GM23338 (cell line): Measurements from ENCODE around the gene ISCU. TPM values are rescaled to one million over a fixed set of nuclear protein-coding genes. Genes with fewer than 3 reads are reported as not detected.

Source experiments
- ATAC-seq: fragments of 200-7000 bp; cut with Tn5 transposase; 3 replicates; pipeline ENCODE4 v1.9.1; 2020
- DNase-seq: peaks from one replicate; pipeline ENCODE4 v3.0.0-alpha.2; 2015; ENCODE audit warnings: low spot score
- H2AFZ ChIP-seq: fragments of 200-600 bp; sonication (generic); 2 replicates; pipeline ENCODE4 v1.8.0; 2016; ENCODE audit warnings: antibody characterized with exemption, mild to moderate bottlenecking, moderate library complexity
- H3F3A ChIP-seq: fragments of 200-600 bp; sonication (generic); replicated peaks from 2 replicates; pipeline ENCODE4 v1.8.0; 2017; ENCODE audit warnings: antibody characterized with exemption, mixed run types, low read depth
- H3K27ac ChIP-seq: fragments of 200-600 bp; sonication (generic); 2 replicates; pipeline ENCODE4 v1.6.1; 2016; ENCODE audit warnings: low read depth
- H3K27me3 ChIP-seq: fragments of 200-600 bp; sonication (generic); 2 replicates; pipeline ENCODE4 v1.8.0; 2016; ENCODE audit warnings: mild to moderate bottlenecking, mixed run types, moderate library complexity; ENCODE audit not compliant: insufficient read depth
- H3K36me3 ChIP-seq: fragments of 200-600 bp; sonication (generic); 2 replicates; pipeline ENCODE4 v1.8.0; 2016; ENCODE audit warnings: mild to moderate bottlenecking; ENCODE audit not compliant: insufficient read depth
- H3K4me1 ChIP-seq: fragments of 200-600 bp; sonication (generic); 2 replicates; pipeline ENCODE4 v1.8.0; 2016; ENCODE audit warnings: mild to moderate bottlenecking, moderate library complexity; ENCODE audit not compliant: insufficient read depth
- H3K4me2 ChIP-seq: fragments of 200-600 bp; sonication (generic); 2 replicates; pipeline ENCODE4 v1.7.1; 2017; ENCODE audit warnings: mixed run types
- H3K4me3 ChIP-seq: fragments of 200-600 bp; sonication (generic); 2 replicates; pipeline ENCODE4 v1.6.1; 2016; ENCODE audit warnings: mixed run types
- H3K79me2 ChIP-seq: fragments of 200-600 bp; sonication (generic); replicated peaks from 2 replicates; pipeline ENCODE4 v1.8.0; 2017; ENCODE audit warnings: mild to moderate bottlenecking; ENCODE audit not compliant: insufficient read depth
- H3K9me2 ChIP-seq: fragments of 200-600 bp; sonication (generic); 2 replicates; pipeline ENCODE4 v1.8.0; 2017; ENCODE audit not compliant: insufficient read depth
- H4K20me1 ChIP-seq: fragments of 200-600 bp; sonication (generic); replicated peaks from 2 replicates; pipeline ENCODE4 v1.8.0; 2017; ENCODE audit warnings: mild to moderate bottlenecking; ENCODE audit not compliant: insufficient read depth
- H3K27ac Mint-ChIP-seq: 2 replicates; pipeline ENCODE4 v1.8.0; 2020; ENCODE audit warnings: inconsistent platforms, mild to moderate bottlenecking, moderate library complexity, mixed read lengths
- H3K27me3 Mint-ChIP-seq: 3 replicates; pipeline ENCODE4 v1.8.0; 2022; ENCODE audit warnings: low read depth, mild to moderate bottlenecking, moderate library complexity, mixed read lengths, inconsistent platforms; ENCODE audit not compliant: insufficient read depth, poor library complexity
- H3K36me3 Mint-ChIP-seq: 3 replicates; pipeline ENCODE4 v1.8.0; 2021; ENCODE audit warnings: low read depth, mild to moderate bottlenecking, inconsistent platforms, moderate library complexity, mixed read lengths
- H3K4me1 Mint-ChIP-seq: 3 replicates; pipeline ENCODE4 v1.8.0; 2020; ENCODE audit warnings: mild to moderate bottlenecking, inconsistent platforms, mixed read lengths
- H3K4me3 Mint-ChIP-seq: 3 replicates; pipeline ENCODE4 v1.8.0; 2021; ENCODE audit warnings: moderate library complexity, mild to moderate bottlenecking, inconsistent platforms, mixed read lengths
- H3K9me3 Mint-ChIP-seq: 3 replicates; pipeline ENCODE4 v1.8.0; 2020; ENCODE audit warnings: moderate library complexity, mild to moderate bottlenecking, inconsistent platforms, mixed read lengths
- CREB1 ChIP-seq: fragments of 250-450 bp; sonication (Bioruptor Pico); IDR thresholded peaks from 2 replicates; pipeline ENCODE4 v1.5.0; 2020; ENCODE audit warnings: low read depth, mild to moderate bottlenecking, moderate library complexity
- CTCF ChIP-seq, 2 experiments: fragments of 200-600 bp in 1 of 2; sonication (generic) in 1 of 2; conservative IDR thresholded peaks; 2 replicates each; pipeline versions ENCODE4 v1.5.1 to v1.6.1; 2016 to 2017; ENCODE audit warnings: antibody characterized with exemption in 2 of 2, low read depth in 2 of 2, mild to moderate bottlenecking in 2 of 2, moderate library complexity in 1 of 2
- NANOG ChIP-seq: IDR thresholded peaks from 2 replicates; pipeline ENCODE4 v1.6.1; 2016; ENCODE audit warnings: antibody characterized with exemption, borderline replicate concordance
- POLR2AphosphoS5 ChIP-seq: IDR thresholded peaks from 2 replicates; pipeline ENCODE4 v1.6.1; 2016; ENCODE audit warnings: antibody characterized with exemption, low read depth
- REST ChIP-seq: IDR thresholded peaks from one replicate; pipeline ENCODE4 v1.6.1; 2018; ENCODE audit warnings: antibody characterized with exemption; ENCODE audit not compliant: unreplicated experiment
- ZNF462 ChIP-seq: fragments of 250-450 bp; sonication (Bioruptor Pico); IDR thresholded peaks from 2 replicates; pipeline ENCODE4 v1.5.0; 2020; ENCODE audit warnings: mild to moderate bottlenecking, moderate library complexity
- polyA plus RNA-seq: library from polyadenylated mRNA; unstranded; fragments of >200 nt; fragmentation: Nextera tagmentation; extraction: Ambion mirVana; gene quantifications from 2 replicates; pipeline ENCODE4 v1.2.1, GENCODE V29; 2016
- total RNA-seq: library from RNA; depleted of rRNA; stranded (reverse); fragments of >200 nt; shearing (Covaris generic); gene quantifications from 2 replicates; pipeline ENCODE4 v1.2.3, GENCODE V29; 2014

The ISCU gene
- total and polyA plus RNA-seq, 2 experiments from 2014 or later, result 123 to 129 TPM

- TF ChIP-seq ZNF462, result no peak
- TF ChIP-seq POLR2AphosphoS5, result no peak
- no peak for TF ChIP-seq NANOG
- TF ChIP-seq CTCF (conservative IDR thresholded peaks at IDR 0.05; ENCODE audit: low read depth in 2 of 2), result no peak
These were observed 32.7 kb downstream of the ISCU start (continued) for GRCh38 chr12:108594960-108595710.

- no peaks in the 10 kb centered on the region; the same call in 1 of the 2 replicates for H3K4me1 ChIP-seq
- TF ChIP-seq REST, result no peak
- TF ChIP-seq CREB1 (CRISPR knock-in tag), result no peak
These were observed 33.6 kb downstream of the ISCU start for GRCh38 chr12:108595711-108596647.

More at GRCh38 chr12:108595711-108596647, 33.6 kb downstream of the ISCU start:
- Mint-ChIP-seq H3K4me1 (peaks cover 10% of the 10 kb centered on the region), H3K27me3 (peaks cover 2% of the 10 kb centered on the region), H3K4me3 (no peak overlapping the region), H3K27ac (no peak overlapping the region), H3K9me3 (no peaks in the 10 kb centered on the region), H3K36me3 (no peaks in the 10 kb centered on the region)
- no peaks in the 10 kb centered on the region for H3F3A ChIP-seq
- no peaks in the 10 kb centered on the region for H4K20me1 ChIP-seq
- H3K9me2 ChIP-seq, result no peaks in the 10 kb centered on the region
- H3K79me2 ChIP-seq, result no peaks in the 10 kb centered on the region
- DNase-seq, result no peak
- no peaks in the 10 kb centered on the region for H3K27me3 ChIP-seq
- no peak overlapping the region for H2AFZ ChIP-seq
- no peak overlapping the region for H3K4me3 ChIP-seq
- no peak for ATAC-seq
- H3K4me2 ChIP-seq, result no peak overlapping the region
- H3K36me3 ChIP-seq, result no peaks in the 10 kb centered on the region
- H3K27ac ChIP-seq, result no peak overlapping the region
